ENCODE measurements around the gene HAAO.

The HAAO gene

DNA sequence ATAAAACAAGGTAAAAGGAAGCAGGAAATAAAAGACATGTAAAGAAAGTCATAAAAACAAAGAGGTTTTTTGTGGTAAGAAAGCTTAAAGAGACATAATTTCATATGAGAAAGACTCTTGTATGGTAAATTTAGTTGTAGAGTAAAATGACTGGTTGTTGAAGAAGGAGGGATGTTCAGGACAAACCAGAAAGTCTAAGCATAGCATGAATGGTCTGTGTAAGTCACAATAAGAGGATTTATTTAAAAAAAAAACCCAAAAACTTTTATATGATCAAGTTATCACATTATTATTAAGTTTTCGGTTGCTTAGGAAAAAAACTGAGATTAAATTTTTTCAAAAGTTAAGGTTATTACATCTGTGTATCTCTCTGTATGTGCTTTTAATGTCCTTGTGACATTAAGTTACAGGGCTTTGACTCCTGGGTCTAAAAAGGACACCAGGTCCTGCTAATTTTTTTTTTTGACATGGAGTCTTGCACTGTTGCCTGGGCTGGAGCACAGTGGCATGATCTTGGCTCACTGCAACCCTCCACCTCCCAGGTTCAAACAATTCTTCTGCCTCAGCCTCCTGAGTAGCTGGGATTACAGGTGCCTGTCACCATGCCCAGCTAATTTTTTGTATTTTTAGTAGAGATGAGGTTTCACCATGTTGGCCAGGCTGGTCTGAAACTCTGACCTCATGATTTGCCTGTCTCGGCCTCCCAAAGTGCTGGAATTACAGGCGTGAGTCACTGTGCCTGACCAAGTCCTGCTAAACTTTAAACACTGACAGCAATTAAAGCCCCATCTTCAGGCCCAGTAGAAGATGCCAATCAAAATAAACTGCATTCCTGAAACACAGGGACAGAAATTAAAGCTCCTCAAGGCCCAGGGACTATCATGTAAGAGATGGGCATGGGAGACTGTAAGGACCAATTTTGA, 14.2 kb downstream of the HAAO start:
- no peaks in the 10 kb centered on the region for H3K4me1 ChIP-seq (ENCODE audit: insufficient read depth, poor library complexity, severe bottlenecking)
- ATAC-seq (ENCODE audit: low read depth) (no peak), DNase-seq (ENCODE audit: low spot score) (no peak)
- no peak overlapping the region for H3K27ac ChIP-seq (ENCODE audit: poor library complexity, severe bottlenecking)
- H3K36me3 ChIP-seq (ENCODE audit: low read depth), result no peaks in the 10 kb centered on the region
- H3K9me3 ChIP-seq (ENCODE audit: severe bottlenecking), result peaks cover 3% of the 10 kb centered on the region
- TF ChIP-seq, protein P1, sequence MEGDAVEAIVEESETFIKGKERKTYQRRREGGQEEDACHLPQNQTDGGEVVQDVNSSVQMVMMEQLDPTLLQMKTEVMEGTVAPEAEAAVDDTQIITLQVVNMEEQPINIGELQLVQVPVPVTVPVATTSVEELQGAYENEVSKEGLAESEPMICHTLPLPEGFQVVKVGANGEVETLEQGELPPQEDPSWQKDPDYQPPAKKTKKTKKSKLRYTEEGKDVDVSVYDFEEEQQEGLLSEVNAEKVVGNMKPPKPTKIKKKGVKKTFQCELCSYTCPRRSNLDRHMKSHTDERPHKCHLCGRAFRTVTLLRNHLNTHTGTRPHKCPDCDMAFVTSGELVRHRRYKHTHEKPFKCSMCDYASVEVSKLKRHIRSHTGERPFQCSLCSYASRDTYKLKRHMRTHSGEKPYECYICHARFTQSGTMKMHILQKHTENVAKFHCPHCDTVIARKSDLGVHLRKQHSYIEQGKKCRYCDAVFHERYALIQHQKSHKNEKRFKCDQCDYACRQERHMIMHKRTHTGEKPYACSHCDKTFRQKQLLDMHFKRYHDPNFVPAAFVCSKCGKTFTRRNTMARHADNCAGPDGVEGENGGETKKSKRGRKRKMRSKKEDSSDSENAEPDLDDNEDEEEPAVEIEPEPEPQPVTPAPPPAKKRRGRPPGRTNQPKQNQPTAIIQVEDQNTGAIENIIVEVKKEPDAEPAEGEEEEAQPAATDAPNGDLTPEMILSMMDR (IDR thresholded peaks at IDR 0.05; ENCODE audit: poor library complexity, severe bottlenecking), result no peak
- no peaks in the 10 kb centered on the region for H3K27me3 ChIP-seq (ENCODE audit: insufficient read depth, poor library complexity, severe bottlenecking)
- no peak overlapping the region for H3K4me3 ChIP-seq (ENCODE audit: severe bottlenecking)

DNA sequence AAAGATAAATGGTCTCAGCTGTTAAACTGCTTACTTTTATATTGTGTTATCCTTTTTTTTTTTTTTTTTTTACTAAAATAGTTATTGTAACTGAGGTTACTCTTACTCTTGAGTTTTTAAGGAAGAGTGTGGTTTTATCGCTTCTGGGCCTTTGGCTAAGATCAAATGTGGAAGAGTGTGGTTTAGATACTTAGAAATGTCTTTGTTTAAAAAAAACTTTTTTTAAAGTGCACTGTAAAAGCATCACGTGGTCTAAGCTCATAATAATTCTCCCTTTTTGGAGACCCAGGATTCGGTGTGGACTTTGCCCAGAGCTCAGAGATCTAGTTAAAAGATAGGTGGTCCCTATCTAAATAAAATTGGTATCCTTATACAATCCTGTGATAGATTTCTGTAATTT, 16.6 kb downstream of the HAAO start:
- Histone ChIP-seq H3K36me3 (ENCODE audit: low read depth) (no peaks in the 10 kb centered on the region), H3K27ac (ENCODE audit: poor library complexity, severe bottlenecking) (no peak overlapping the region), H3K27me3 (ENCODE audit: insufficient read depth, poor library complexity, severe bottlenecking) (no peaks in the 10 kb centered on the region), H3K9me3 (ENCODE audit: severe bottlenecking) (peaks cover 3% of the 10 kb centered on the region), H3K4me3 (ENCODE audit: severe bottlenecking) (no peak overlapping the region), H3K4me1 (ENCODE audit: insufficient read depth, poor library complexity, severe bottlenecking) (no peaks in the 10 kb centered on the region)
- ATAC-seq (ENCODE audit: low read depth) (no peak), DNase-seq (ENCODE audit: low spot score) (no peak)
- TF ChIP-seq, protein P1 (IDR thresholded peaks at IDR 0.05; ENCODE audit: poor library complexity, severe bottlenecking), result no peak

DNA sequence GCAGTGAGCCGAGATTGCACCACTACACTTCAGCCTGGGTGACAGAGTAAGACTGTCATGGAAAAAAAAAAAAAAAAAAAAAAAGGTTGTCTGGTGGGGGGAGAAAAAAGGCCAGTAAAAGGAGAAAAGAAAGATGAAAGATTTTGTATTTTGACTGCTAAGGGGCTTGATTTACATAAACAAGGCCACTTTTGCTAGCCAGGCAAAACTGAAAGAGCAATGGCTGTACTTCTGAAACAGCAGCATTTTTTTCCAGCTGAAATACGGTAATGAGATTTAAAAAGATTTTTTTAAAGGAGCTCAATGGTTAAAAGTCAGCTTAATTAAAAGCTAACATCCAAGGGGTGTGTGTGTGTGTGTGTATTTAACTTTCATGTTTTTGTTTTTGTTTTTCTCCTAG, 17.2 kb downstream of the HAAO start:
- no peak for ATAC-seq (ENCODE audit: low read depth)
- no peak for DNase-seq (ENCODE audit: low spot score)
- no peaks in the 10 kb centered on the region for H3K4me1 ChIP-seq (ENCODE audit: insufficient read depth, poor library complexity, severe bottlenecking)
- H3K27ac ChIP-seq (ENCODE audit: poor library complexity, severe bottlenecking), result no peak overlapping the region
- H3K27me3 ChIP-seq (ENCODE audit: insufficient read depth, poor library complexity, severe bottlenecking), result no peaks in the 10 kb centered on the region
- TF ChIP-seq, protein P1 (IDR thresholded peaks at IDR 0.05; ENCODE audit: poor library complexity, severe bottlenecking), result no peak
- no peak overlapping the region for H3K4me3 ChIP-seq (ENCODE audit: severe bottlenecking)
- H3K36me3 ChIP-seq (ENCODE audit: low read depth), result no peaks in the 10 kb centered on the region
- peaks cover 3% of the 10 kb centered on the region for H3K9me3 ChIP-seq (ENCODE audit: severe bottlenecking)

DNA sequence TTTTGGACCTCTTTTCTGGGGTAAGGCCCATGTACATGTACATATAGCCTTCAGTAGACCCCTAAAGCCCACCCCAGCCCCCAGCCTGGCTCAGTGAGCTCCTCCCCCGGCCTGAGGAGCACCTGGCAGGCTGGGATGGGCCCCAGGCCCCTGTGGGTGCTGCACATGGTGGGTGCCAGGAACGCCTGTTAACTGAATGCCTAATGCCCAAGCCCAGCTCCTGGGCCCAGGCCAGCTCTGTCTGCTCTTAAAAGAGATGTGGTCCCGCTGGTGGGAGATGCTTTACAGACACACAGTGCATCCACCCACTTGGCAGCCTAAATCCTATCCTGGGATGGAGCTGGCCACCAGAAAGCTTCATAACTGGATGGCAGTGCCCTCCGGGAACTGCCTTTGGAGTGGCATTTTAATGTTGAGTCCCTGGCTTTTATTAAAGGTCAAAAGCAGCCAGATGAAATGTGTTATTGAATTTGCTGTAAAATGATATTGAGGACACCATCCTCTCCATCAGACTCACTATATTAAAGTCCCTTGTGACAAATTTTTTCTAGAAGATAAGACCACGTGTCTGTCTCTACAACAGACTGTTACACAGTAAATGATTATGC, 20.7 kb downstream of the HAAO start:
- Histone ChIP-seq H3K4me3 (ENCODE audit: severe bottlenecking) (no peak overlapping the region), H3K9me3 (ENCODE audit: severe bottlenecking) (no peaks in the 10 kb centered on the region), H3K36me3 (ENCODE audit: low read depth) (no peaks in the 10 kb centered on the region), H3K4me1 (ENCODE audit: insufficient read depth, poor library complexity, severe bottlenecking) (no peaks in the 10 kb centered on the region), H3K27ac (ENCODE audit: poor library complexity, severe bottlenecking) (no peak overlapping the region), H3K27me3 (ENCODE audit: insufficient read depth, poor library complexity, severe bottlenecking) (no peaks in the 10 kb centered on the region)
- no peak for DNase-seq (ENCODE audit: low spot score)
- TF ChIP-seq, protein P1 (IDR thresholded peaks at IDR 0.05; ENCODE audit: poor library complexity, severe bottlenecking), result no peak
- no peak for ATAC-seq (ENCODE audit: low read depth)
